HEK293 (cell line): ENCODE data around the gene AGO1.

ENCODE experiments used
- CTCF ChIA-PET: fragments of 350-600 bp; formaldehyde crosslinking; extraction: SDS; loops from one replicate; lab custom pipeline; 2021; ENCODE audit warnings: antibody characterized with exemption; lab: Yijun Ruan, JAX
- POLR2A ChIA-PET: fragments of 300-600 bp; formaldehyde crosslinking; extraction: SDS; loops from one replicate; lab custom pipeline; 2020; ENCODE audit warnings: antibody characterized with exemption, inconsistent platforms; lab: Yijun Ruan, JAX
- H3K27ac ChIP-seq: fragments of 200-500 bp; sonication (Bioruptor generic); 2 replicates; pipeline ENCODE4 v1.5.1; 2014; ENCODE audit warnings: low read depth, low read length, control low read depth, inconsistent platforms; ENCODE audit errors: extremely low read depth
- H3K36me3 ChIP-seq, 2 experiments: fragments of 200-500 bp in 1 of 2; sonication (Bioruptor generic) in 1 of 2; 1 replicate in 1 of 2; 2 replicates in 1 of 2; pipeline ENCODE4 v1.5.1; 2014 to 2017; ENCODE audit warnings: inconsistent platforms in 2 of 2, low read length in 2 of 2; ENCODE audit not compliant: control insufficient read depth in 2 of 2, insufficient read depth in 1 of 2
- H3K4me1 ChIP-seq: fragments of 200-500 bp; sonication (Bioruptor generic); 2 replicates; pipeline ENCODE4 v1.5.1; 2014; ENCODE audit warnings: mild to moderate bottlenecking, low read length, inconsistent platforms; ENCODE audit not compliant: control insufficient read depth, insufficient read depth
- H3K4me3 ChIP-seq: 2 replicates; pipeline ENCODE4 v1.5.1; 2011; ENCODE audit warnings: low read depth, mild to moderate bottlenecking, control low read depth, low read length, moderate library complexity
- H3K9me3 ChIP-seq: fragments of 200-500 bp; sonication (Bioruptor generic); 2 replicates; pipeline ENCODE4 v1.5.1; 2014; ENCODE audit warnings: low read depth, low read length, inconsistent platforms; ENCODE audit not compliant: control insufficient read depth, insufficient read depth
- REPIN1 ChIP-seq: fragments of 450-650 bp; formaldehyde crosslinking; IDR thresholded peaks from 2 replicates; pipeline ENCODE4 v1.5.1; 2017; ENCODE audit warnings: missing biosample characterization, missing genetic modification characterization, low read depth
- ZNF114 ChIP-seq: fragments of 450-650 bp; formaldehyde crosslinking; IDR thresholded peaks from 2 replicates; pipeline ENCODE4 v1.5.0; 2017; ENCODE audit warnings: missing biosample characterization, missing genetic modification characterization
- ZNF121 ChIP-seq: fragments of 450-650 bp; formaldehyde crosslinking; IDR thresholded peaks from 2 replicates; pipeline ENCODE4 v1.5.1; 2016; ENCODE audit warnings: missing biosample characterization, missing genetic modification characterization
- ZNF214 ChIP-seq: fragments of 450-650 bp; formaldehyde crosslinking; IDR thresholded peaks from 2 replicates; pipeline ENCODE4 v1.5.1; 2017; ENCODE audit warnings: missing biosample characterization, mild to moderate bottlenecking, missing genetic modification characterization, borderline replicate concordance
- ZNF223 ChIP-seq: fragments of 450-650 bp; formaldehyde crosslinking; IDR thresholded peaks from 2 replicates; pipeline ENCODE4 v1.5.1; 2016; ENCODE audit warnings: missing biosample characterization, missing genetic modification characterization
- ZNF266 ChIP-seq: fragments of 450-650 bp; formaldehyde crosslinking; IDR thresholded peaks from 2 replicates; pipeline ENCODE4 v1.5.1; 2016; ENCODE audit warnings: missing biosample characterization, missing genetic modification characterization, low read depth
- ZNF433 ChIP-seq: fragments of 450-650 bp; formaldehyde crosslinking; IDR thresholded peaks from 2 replicates; pipeline ENCODE4 v1.5.1; 2016; ENCODE audit warnings: missing biosample characterization, missing genetic modification characterization, low read depth
- ZNF473 ChIP-seq: fragments of 450-650 bp; formaldehyde crosslinking; IDR thresholded peaks from 2 replicates; pipeline ENCODE4 v1.5.1; 2017; ENCODE audit warnings: missing biosample characterization, missing genetic modification characterization
- ZNF596 ChIP-seq: fragments of 450-650 bp; IDR thresholded peaks from 2 replicates; pipeline ENCODE4 v1.5.0; 2018; ENCODE audit warnings: missing biosample characterization, mild to moderate bottlenecking, missing genetic modification characterization, moderate library complexity
- ZNF621 ChIP-seq: fragments of 450-650 bp; formaldehyde crosslinking; IDR thresholded peaks from 2 replicates; pipeline ENCODE4 v1.5.1; 2017; ENCODE audit warnings: missing biosample characterization, missing genetic modification characterization
- ZNF785 ChIP-seq: fragments of 450-650 bp; formaldehyde crosslinking; IDR thresholded peaks from 2 replicates; pipeline ENCODE4 v1.5.1; 2016; ENCODE audit warnings: missing biosample characterization, missing genetic modification characterization
- TF ChIP-seq, protein P1 (sequence below): fragments of 450-650 bp; formaldehyde crosslinking; IDR thresholded peaks from 2 replicates; pipeline ENCODE4; 2016; ENCODE audit warnings: missing biosample characterization, missing genetic modification characterization
- TF ChIP-seq, protein P2 (sequence below): fragments of 450-650 bp; formaldehyde crosslinking; IDR thresholded peaks from 2 replicates; pipeline ENCODE4 v1.5.1; 2017; ENCODE audit warnings: missing biosample characterization, missing genetic modification characterization
- TF ChIP-seq, protein P3 (sequence below): fragments of 450-650 bp; formaldehyde crosslinking; IDR thresholded peaks from 2 replicates; pipeline ENCODE4 v1.5.1; 2016; ENCODE audit warnings: missing biosample characterization, missing genetic modification characterization
- TF ChIP-seq, protein P4 (sequence below): fragments of 450-650 bp; formaldehyde crosslinking; IDR thresholded peaks from 2 replicates; pipeline ENCODE4 v1.5.1; 2016; ENCODE audit warnings: missing biosample characterization, missing genetic modification characterization
- TF ChIP-seq, protein P5 (sequence below): fragments of 450-650 bp; formaldehyde crosslinking; IDR thresholded peaks from 2 replicates; pipeline ENCODE4 v1.5.1; 2016; ENCODE audit warnings: missing biosample characterization, missing genetic modification characterization

Gene AGO1

DNA sequence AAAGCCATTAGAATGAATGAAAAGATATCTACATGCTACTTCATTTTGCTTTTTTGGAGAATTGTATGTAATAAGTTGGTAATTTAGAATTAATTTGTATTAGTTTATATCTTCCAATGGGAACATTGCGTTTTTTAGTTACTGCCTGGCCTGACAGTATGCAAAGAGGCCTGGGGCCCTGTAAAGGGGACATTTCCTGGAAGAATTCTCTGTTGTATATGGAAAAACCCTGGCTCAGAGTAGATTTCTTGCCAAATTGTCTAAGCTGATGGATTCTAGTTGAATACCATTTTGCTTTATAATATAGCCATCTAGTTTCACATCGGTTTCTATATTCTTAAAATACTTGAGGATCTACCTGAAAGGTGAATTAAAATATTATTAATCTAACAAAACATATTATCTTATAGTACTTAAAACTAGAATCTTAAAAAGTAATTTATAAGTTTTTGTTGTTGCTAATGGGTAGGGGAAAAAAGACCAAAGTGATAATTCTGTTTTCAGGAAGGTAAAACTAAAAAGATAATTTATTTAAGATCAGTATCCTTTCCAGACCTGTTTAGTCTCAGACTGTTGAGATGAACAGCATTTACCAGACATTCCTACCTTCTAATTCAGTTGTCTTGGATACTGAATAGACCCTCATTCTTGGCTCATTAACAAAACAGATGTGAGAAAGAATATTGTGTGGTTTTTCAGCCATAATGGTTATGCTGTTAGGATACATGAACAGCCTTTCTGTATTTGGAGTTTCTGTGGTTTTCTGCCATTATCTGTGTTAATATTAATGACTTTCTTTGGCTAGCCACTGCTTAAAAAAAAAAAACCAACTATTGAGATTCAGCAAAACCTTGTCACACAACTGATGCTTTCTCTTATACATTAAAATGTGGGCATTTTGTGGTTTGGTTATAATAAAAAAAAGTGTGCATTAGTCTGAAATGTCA is 52.7 kb downstream of the AGO1 start:
- ChIA-PET POLR2A (no interaction called here), CTCF (no interaction called here)
- Histone ChIP-seq H3K4me1 (peaks cover 21% of the 10 kb centered on the region), H3K27ac (no peak overlapping the region), H3K9me3 (no peaks in the 10 kb centered on the region), H3K36me3 (no peaks in the 10 kb centered on the region), H3K4me3 (no peak overlapping the region)
- TF ChIP-seq, protein P1, sequence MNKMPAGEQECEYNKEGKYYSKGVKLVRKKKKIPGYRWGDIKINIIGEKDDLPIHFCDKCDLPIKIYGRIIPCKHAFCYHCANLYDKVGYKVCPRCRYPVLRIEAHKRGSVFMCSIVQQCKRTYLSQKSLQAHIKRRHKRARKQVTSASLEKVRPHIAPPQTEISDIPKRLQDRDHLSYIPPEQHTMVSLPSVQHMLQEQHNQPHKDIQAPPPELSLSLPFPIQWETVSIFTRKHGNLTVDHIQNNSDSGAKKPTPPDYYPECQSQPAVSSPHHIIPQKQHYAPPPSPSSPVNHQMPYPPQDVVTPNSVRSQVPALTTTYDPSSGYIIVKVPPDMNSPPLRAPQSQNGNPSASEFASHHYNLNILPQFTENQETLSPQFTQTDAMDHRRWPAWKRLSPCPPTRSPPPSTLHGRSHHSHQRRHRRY = no peak
- TF ChIP-seq, protein P2, sequence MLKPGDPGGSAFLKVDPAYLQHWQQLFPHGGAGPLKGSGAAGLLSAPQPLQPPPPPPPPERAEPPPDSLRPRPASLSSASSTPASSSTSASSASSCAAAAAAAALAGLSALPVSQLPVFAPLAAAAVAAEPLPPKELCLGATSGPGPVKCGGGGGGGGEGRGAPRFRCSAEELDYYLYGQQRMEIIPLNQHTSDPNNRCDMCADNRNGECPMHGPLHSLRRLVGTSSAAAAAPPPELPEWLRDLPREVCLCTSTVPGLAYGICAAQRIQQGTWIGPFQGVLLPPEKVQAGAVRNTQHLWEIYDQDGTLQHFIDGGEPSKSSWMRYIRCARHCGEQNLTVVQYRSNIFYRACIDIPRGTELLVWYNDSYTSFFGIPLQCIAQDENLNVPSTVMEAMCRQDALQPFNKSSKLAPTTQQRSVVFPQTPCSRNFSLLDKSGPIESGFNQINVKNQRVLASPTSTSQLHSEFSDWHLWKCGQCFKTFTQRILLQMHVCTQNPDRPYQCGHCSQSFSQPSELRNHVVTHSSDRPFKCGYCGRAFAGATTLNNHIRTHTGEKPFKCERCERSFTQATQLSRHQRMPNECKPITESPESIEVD (tag by site-specific recombination) = peak; percentile 30; the same call in 1 of the 2 replicates
- TF ChIP-seq ZNF214 (tag by site-specific recombination) = no peak

DNA sequence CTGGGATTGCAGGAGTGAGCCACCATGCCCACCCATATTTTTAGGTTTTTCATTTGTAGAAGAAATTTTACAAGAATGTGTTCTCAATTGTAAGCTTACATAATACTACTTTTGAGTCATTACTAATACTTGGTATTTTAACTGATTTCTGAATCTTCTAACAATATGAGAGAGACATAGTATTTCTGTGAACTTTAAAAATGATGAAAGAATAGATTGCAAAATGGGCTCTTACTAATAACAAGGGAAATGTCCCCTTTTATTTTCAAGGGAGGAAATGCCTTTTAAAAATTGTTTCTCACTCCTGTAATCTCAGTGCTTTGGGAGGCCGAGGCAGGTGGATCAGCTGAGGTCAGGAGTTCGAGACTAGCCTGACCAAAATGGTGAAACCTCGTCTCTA is 53.8 kb downstream of the AGO1 start:
- no peak overlapping the region for H3K27ac ChIP-seq
- POLR2A ChIA-PET = no interaction called here

More for the DNA sequence above, 53.8 kb downstream of the AGO1 start:
- Histone ChIP-seq H3K9me3 (no peaks in the 10 kb centered on the region), H3K4me3 (no peak overlapping the region), H3K4me1 (peaks cover 21% of the 10 kb centered on the region), H3K36me3 (no peaks in the 10 kb centered on the region)
- CTCF ChIA-PET = no interaction called here
- TF ChIP-seq ZNF596 (tag by site-specific recombination) (no peak), ZNF266 (tag by site-specific recombination) (no peak), ZNF473 (tag by site-specific recombination) (no peak), ZNF114 (tag by site-specific recombination) (no peak), ZNF223 (tag by site-specific recombination) (no peak), ZNF433 (tag by site-specific recombination) (no peak), ZNF121 (tag by site-specific recombination) (no peak), ZNF621 (tag by site-specific recombination) (no peak), REPIN1 (tag by site-specific recombination) (no peak), ZNF785 (tag by site-specific recombination) (no peak)
- TF ChIP-seq, protein P3, sequence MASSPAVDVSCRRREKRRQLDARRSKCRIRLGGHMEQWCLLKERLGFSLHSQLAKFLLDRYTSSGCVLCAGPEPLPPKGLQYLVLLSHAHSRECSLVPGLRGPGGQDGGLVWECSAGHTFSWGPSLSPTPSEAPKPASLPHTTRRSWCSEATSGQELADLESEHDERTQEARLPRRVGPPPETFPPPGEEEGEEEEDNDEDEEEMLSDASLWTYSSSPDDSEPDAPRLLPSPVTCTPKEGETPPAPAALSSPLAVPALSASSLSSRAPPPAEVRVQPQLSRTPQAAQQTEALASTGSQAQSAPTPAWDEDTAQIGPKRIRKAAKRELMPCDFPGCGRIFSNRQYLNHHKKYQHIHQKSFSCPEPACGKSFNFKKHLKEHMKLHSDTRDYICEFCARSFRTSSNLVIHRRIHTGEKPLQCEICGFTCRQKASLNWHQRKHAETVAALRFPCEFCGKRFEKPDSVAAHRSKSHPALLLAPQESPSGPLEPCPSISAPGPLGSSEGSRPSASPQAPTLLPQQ = no peak
- TF ChIP-seq, protein P4, sequence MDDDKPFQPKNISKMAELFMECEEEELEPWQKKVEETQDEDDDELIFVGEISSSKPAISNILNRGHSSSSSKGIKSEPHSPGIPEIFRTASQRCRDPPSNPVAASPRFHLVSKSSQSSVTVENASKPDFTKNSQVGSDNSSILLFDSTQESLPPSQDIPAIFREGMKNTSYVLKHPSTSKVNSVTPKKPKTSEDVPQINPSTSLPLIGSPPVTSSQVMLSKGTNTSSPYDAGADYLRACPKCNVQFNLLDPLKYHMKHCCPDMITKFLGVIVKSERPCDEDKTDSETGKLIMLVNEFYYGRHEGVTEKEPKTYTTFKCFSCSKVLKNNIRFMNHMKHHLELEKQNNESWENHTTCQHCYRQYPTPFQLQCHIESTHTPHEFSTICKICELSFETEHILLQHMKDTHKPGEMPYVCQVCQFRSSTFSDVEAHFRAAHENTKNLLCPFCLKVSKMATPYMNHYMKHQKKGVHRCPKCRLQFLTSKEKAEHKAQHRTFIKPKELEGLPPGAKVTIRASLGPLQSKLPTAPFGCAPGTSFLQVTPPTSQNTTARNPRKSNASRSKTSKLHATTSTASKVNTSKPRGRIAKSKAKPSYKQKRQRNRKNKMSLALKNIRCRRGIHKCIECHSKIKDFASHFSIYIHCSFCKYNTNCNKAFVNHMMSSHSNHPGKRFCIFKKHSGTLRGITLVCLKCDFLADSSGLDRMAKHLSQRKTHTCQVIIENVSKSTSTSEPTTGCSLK = no peak
- TF ChIP-seq, protein P5, sequence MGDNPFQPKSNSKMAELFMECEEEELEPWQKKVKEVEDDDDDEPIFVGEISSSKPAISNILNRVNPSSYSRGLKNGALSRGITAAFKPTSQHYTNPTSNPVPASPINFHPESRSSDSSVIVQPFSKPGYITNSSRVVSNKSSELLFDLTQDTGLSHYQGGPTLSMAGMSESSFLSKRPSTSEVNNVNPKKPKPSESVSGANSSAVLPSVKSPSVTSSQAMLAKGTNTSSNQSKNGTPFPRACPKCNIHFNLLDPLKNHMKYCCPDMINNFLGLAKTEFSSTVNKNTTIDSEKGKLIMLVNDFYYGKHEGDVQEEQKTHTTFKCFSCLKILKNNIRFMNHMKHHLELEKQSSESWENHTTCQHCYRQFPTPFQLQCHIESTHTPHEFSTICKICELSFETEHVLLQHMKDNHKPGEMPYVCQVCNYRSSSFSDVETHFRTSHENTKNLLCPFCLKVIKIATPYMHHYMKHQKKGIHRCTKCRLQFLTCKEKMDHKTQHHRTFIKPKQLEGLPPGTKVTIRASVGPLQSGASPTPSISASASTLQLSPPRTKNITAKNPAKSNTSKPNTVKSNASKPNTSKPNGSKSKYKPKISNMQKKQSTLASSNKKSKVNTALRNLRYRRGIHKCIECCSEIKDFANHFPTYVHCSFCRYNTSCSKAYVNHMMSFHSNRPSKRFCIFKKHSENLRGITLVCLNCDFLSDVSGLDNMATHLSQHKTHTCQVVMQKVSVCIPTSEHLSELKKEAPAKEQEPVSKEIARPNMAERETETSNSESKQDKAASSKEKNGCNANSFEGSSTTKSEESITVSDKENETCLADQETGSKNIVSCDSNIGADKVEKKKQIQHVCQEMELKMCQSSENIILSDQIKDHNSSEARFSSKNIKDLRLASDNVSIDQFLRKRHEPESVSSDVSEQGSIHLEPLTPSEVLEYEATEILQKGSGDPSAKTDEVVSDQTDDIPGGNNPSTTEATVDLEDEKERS = no peak
